Activated CD4-positive, alpha-beta memory T cell treated with anti-CD3 and anti-CD28 coated beads, Interleukin-2, amount 10 ng/mL, durations not matched to agents 7 days and 5 days (primary cell): Measurements from ENCODE around the gene MPO. TPM values are rescaled to one million over a fixed set of nuclear protein-coding genes. Genes with fewer than 3 reads are reported as not detected.

Experiments used
- CTCF ChIA-PET: fragments of 350-600 bp; sonication (Branson Sonifier 250); formaldehyde crosslinking; loops from one replicate; lab custom pipeline; 2021; ENCODE audit warnings: antibody characterized with exemption, inconsistent platforms; lab: Charles Lee
- POLR2A ChIA-PET: fragments of 350-600 bp; sonication (Branson Sonifier 250); formaldehyde crosslinking; loops from one replicate; lab custom pipeline; 2021; ENCODE audit warnings: antibody characterized with exemption; lab: Charles Lee
- DNase-seq: peaks from one replicate; pipeline ENCODE4 v3.0.0-alpha.2; 2020
- H3K27ac Mint-ChIP-seq: one replicate; pipeline ENCODE4 v1.8.0; 2021; ENCODE audit warnings: mild to moderate bottlenecking, mixed read lengths
- H3K27me3 Mint-ChIP-seq: one replicate; pipeline ENCODE4 v1.8.0; 2021; ENCODE audit warnings: mixed read lengths
- H3K36me3 Mint-ChIP-seq: one replicate; pipeline ENCODE4 v1.8.0; 2021; ENCODE audit warnings: low read depth, mixed read lengths
- H3K4me1 Mint-ChIP-seq: one replicate; pipeline ENCODE4 v1.8.0; 2021; ENCODE audit warnings: mixed read lengths
- H3K4me3 Mint-ChIP-seq: one replicate; pipeline ENCODE4 v1.8.0; 2021; ENCODE audit warnings: mild to moderate bottlenecking, mixed read lengths
- H3K9me3 Mint-ChIP-seq: one replicate; pipeline ENCODE4 v1.8.0; 2021; ENCODE audit warnings: mixed read lengths
- total RNA-seq, 2 experiments: library from RNA; stranded (reverse); gene quantifications; one replicate each; pipeline ENCODE4 v1.2.3, GENCODE V29; 2021

Gene MPO
- total RNA-seq, 2 experiments from 2014 or later: 0.08 to 0.38 TPM

GRCh38 chr17:58310511-58311428 lies 30.0 kb upstream of the MPO start:
- H3K4me3 Mint-ChIP-seq: no peak overlapping the region
- H3K9me3 Mint-ChIP-seq: no peaks in the 10 kb centered on the region
- ChIA-PET CTCF (no interaction called here), POLR2A (interaction anchor here (2.5 to 22.3 kb wide), 3 partner anchors 14 to 41 kb away, joined by 10 to 1460 read pairs (median 253); partner anchors contain the start of genes SUPT4H1 and TSPOAP1)
- H3K27me3 Mint-ChIP-seq: no peaks in the 10 kb centered on the region
- H3K27ac Mint-ChIP-seq: no peak overlapping the region
- no peak for DNase-seq
- H3K36me3 Mint-ChIP-seq: peaks cover 33% of the 10 kb centered on the region
- H3K4me1 Mint-ChIP-seq: no peaks in the 10 kb centered on the region

GRCh38 chr17:58309918-58310259 lies 29.2 kb upstream of the MPO start:
- CTCF ChIA-PET: no interaction called here
- Mint-ChIP-seq H3K9me3 (no peaks in the 10 kb centered on the region), H3K27ac (no peak overlapping the region), H3K4me1 (no peaks in the 10 kb centered on the region), H3K36me3 (peaks cover 27% of the 10 kb centered on the region), H3K4me3 (no peak overlapping the region), H3K27me3 (no peaks in the 10 kb centered on the region)
- POLR2A ChIA-PET: interaction anchor here (0.6 to 22.3 kb wide), 4 partner anchors 15 to 42 kb away, joined by 4 to 1460 read pairs (median 132); partner anchors contain the start of genes SUPT4H1 and TSPOAP1
- no peak for DNase-seq

- H3K9me3 Mint-ChIP-seq: no peaks in the 10 kb centered on the region
- POLR2A ChIA-PET: interaction anchor here (0.6 to 22.3 kb wide), 5 partner anchors 8 to 43 kb away, joined by 4 to 1460 read pairs (median 13); partner anchors contain the start of genes SUPT4H1 and TSPOAP1
- H3K4me1 Mint-ChIP-seq: no peaks in the 10 kb centered on the region
- no peak overlapping the region for H3K27ac Mint-ChIP-seq
- H3K36me3 Mint-ChIP-seq: peaks cover 25% of the 10 kb centered on the region
- DNase-seq: no peak
- no peak overlapping the region for H3K4me3 Mint-ChIP-seq
- CTCF ChIA-PET: interaction anchor here (2.3 kb wide), 1 partner anchor 8 kb away, joined by 13 read pairs; no protein-coding TSS in a partner anchor
- no peaks in the 10 kb centered on the region for H3K27me3 Mint-ChIP-seq
Observed at GRCh38 chr17:58308985-58309917, 28.5 kb upstream of the MPO start.

- no peak for DNase-seq
- ChIA-PET CTCF (interaction anchor here (1.3 to 2.3 kb wide), 2 partner anchors 9 kb away, joined by 4 to 13 read pairs; no protein-coding TSS in a partner anchor), POLR2A (interaction anchor here (0.6 to 22.3 kb wide), 4 partner anchors 9 to 31 kb away, joined by 3 to 1460 read pairs (median 133); partner anchors contain the start of gene TSPOAP1)
Observed at GRCh38 chr17:58308173-58308984, 27.6 kb upstream of the MPO start.

GRCh38 chr17:58307468-58308172 lies 26.9 kb upstream of the MPO start:
- H3K4me1 Mint-ChIP-seq: no peaks in the 10 kb centered on the region
- peaks cover 20% of the 10 kb centered on the region for H3K36me3 Mint-ChIP-seq
- no peak for DNase-seq
- ChIA-PET POLR2A (interaction anchor here (0.8 to 22.3 kb wide), 4 partner anchors 10 to 110 kb away, joined by 3 to 1460 read pairs (median 133); partner anchors contain the start of genes RNF43 and TSPOAP1), CTCF (interaction anchor here (1.3 to 2.3 kb wide), 2 partner anchors 8 to 10 kb away, joined by 4 to 13 read pairs; no protein-coding TSS in a partner anchor)
- H3K27me3 Mint-ChIP-seq: no peaks in the 10 kb centered on the region
- H3K9me3 Mint-ChIP-seq: no peaks in the 10 kb centered on the region
- no peak overlapping the region for H3K27ac Mint-ChIP-seq
- H3K4me3 Mint-ChIP-seq: no peak overlapping the region

More at GRCh38 chr17:58308173-58308984, 27.6 kb upstream of the MPO start:
- Mint-ChIP-seq H3K27me3 (no peaks in the 10 kb centered on the region), H3K36me3 (peaks cover 23% of the 10 kb centered on the region), H3K4me3 (no peak overlapping the region), H3K9me3 (no peaks in the 10 kb centered on the region), H3K4me1 (no peaks in the 10 kb centered on the region), H3K27ac (no peak overlapping the region)

- Mint-ChIP-seq H3K9me3 (no peaks in the 10 kb centered on the region), H3K36me3 (peaks cover 17% of the 10 kb centered on the region), H3K27me3 (no peaks in the 10 kb centered on the region), H3K4me1 (no peaks in the 10 kb centered on the region), H3K27ac (no peak overlapping the region), H3K4me3 (no peak overlapping the region)
- no peak for DNase-seq
- CTCF ChIA-PET: interaction anchor here (1.5 kb wide), 1 partner anchor 111 kb away, joined by 9 read pairs; the partner anchor contains the start of gene RNF43
- POLR2A ChIA-PET: interaction anchor here (0.8 to 2.9 kb wide), 4 partner anchors 11 to 38 kb away, joined by 3 to 13 read pairs (median 5); no protein-coding TSS in a partner anchor
Observed at GRCh38 chr17:58306131-58306951, 25.6 kb upstream of the MPO start.

GRCh38 chr17:58305626-58306025 lies 24.9 kb upstream of the MPO start:
- no peaks in the 10 kb centered on the region for H3K4me1 Mint-ChIP-seq
- CTCF ChIA-PET: interaction anchor here (1.2 to 2.3 kb wide), 7 partner anchors 9 to 184 kb away, joined by 3 to 16 read pairs (median 6); partner anchors contain the start of gene RNF43

GRCh38 chr17:58304750-58305486 lies 24.2 kb upstream of the MPO start:
- H3K4me1 Mint-ChIP-seq: no peaks in the 10 kb centered on the region
- no peaks in the 10 kb centered on the region for H3K9me3 Mint-ChIP-seq
- no peak overlapping the region for H3K4me3 Mint-ChIP-seq
- no peak overlapping the region for H3K27ac Mint-ChIP-seq
- H3K27me3 Mint-ChIP-seq: peaks cover under 1% of the 10 kb centered on the region
- H3K36me3 Mint-ChIP-seq: peaks cover 16% of the 10 kb centered on the region
- CTCF ChIA-PET: interaction anchor here (0.7 to 2.3 kb wide), 12 partner anchors 10 to 183 kb away, joined by 3 to 16 read pairs (median 4); partner anchors contain the start of gene RNF43
- POLR2A ChIA-PET: interaction anchor here (0.6 to 2.9 kb wide), 17 partner anchors 8 to 113 kb away, joined by 3 to 17 read pairs (median 4); partner anchors contain the start of genes RNF43 and SUPT4H1
- no peak for DNase-seq

More at GRCh38 chr17:58305626-58306025, 24.9 kb upstream of the MPO start:
- peaks cover 17% of the 10 kb centered on the region for H3K36me3 Mint-ChIP-seq
- H3K27ac Mint-ChIP-seq: no peak overlapping the region
- POLR2A ChIA-PET: interaction anchor here (0.8 to 2.9 kb wide), 6 partner anchors 9 to 39 kb away, joined by 3 to 13 read pairs (median 6); no protein-coding TSS in a partner anchor
- H3K27me3 Mint-ChIP-seq: no peaks in the 10 kb centered on the region
- H3K4me3 Mint-ChIP-seq: no peak overlapping the region
- no peak for DNase-seq
- H3K9me3 Mint-ChIP-seq: no peaks in the 10 kb centered on the region

GRCh38 chr17:58303971-58304749 lies 23.4 kb upstream of the MPO start:
- H3K9me3 Mint-ChIP-seq: no peaks in the 10 kb centered on the region
- no peak overlapping the region for H3K4me3 Mint-ChIP-seq
- ChIA-PET POLR2A (interaction anchor here (0.7 to 2.9 kb wide), 14 partner anchors 9 to 113 kb away, joined by 3 to 17 read pairs (median 4); partner anchors contain the start of genes RNF43 and SUPT4H1), CTCF (interaction anchor here (0.6 to 2.4 kb wide), 20 partner anchors 9 to 182 kb away, joined by 3 to 16 read pairs (median 4); partner anchors contain the start of gene RNF43)
- no peaks in the 10 kb centered on the region for H3K4me1 Mint-ChIP-seq
- peaks cover 12% of the 10 kb centered on the region for H3K36me3 Mint-ChIP-seq
- DNase-seq: peak; percentile 69
- H3K27ac Mint-ChIP-seq: no peak overlapping the region
- H3K27me3 Mint-ChIP-seq: peaks cover 4% of the 10 kb centered on the region
